Mesothelial cell of epicardium (in vitro differentiated cells): ENCODE data around the gene FIP1L1. TPM values are rescaled to one million over a fixed set of nuclear protein-coding genes. Genes with fewer than 3 reads are reported as not detected.

Source experiments
- DNase-seq, 2 experiments: peaks; one replicate each; pipeline ENCODE4 v3.0.0; 2021; ENCODE audit warnings: low spot score in 2 of 2; ENCODE audit not compliant: unreplicated experiment in 2 of 2
- H3K27ac Mint-ChIP-seq: 2 replicates; pipeline ENCODE4 v1.8.0; 2021; ENCODE audit warnings: mixed read lengths
- H3K27me3 Mint-ChIP-seq: 2 replicates; pipeline ENCODE4 v1.8.0; 2021; ENCODE audit warnings: low read depth, mixed read lengths
- H3K36me3 Mint-ChIP-seq: 2 replicates; pipeline ENCODE4 v1.8.0; 2021; ENCODE audit warnings: mixed read lengths
- H3K4me1 Mint-ChIP-seq: 2 replicates; pipeline ENCODE4 v1.8.0; 2021; ENCODE audit warnings: mixed read lengths
- H3K4me3 Mint-ChIP-seq: 2 replicates; pipeline ENCODE4 v1.8.0; 2021; ENCODE audit warnings: mild to moderate bottlenecking, moderate library complexity, mixed read lengths
- H3K9me3 Mint-ChIP-seq: 2 replicates; pipeline ENCODE4 v1.8.0; 2021; ENCODE audit warnings: mixed read lengths
- total RNA-seq: library from RNA; stranded (reverse); gene quantifications from 3 replicates; pipeline ENCODE4 v1.2.1, GENCODE V29; 2021
- TF ChIP-seq, protein P1 (sequence below): fragments of 200-600 bp; sonication (generic); IDR thresholded peaks from one replicate; pipeline ENCODE4 v1.5.0; 2021; ENCODE audit warnings: antibody characterized with exemption; ENCODE audit not compliant: unreplicated experiment

FIP1L1 gene
- total RNA-seq, 1 donor from 2014 or later: 82.6 TPM

DNA sequence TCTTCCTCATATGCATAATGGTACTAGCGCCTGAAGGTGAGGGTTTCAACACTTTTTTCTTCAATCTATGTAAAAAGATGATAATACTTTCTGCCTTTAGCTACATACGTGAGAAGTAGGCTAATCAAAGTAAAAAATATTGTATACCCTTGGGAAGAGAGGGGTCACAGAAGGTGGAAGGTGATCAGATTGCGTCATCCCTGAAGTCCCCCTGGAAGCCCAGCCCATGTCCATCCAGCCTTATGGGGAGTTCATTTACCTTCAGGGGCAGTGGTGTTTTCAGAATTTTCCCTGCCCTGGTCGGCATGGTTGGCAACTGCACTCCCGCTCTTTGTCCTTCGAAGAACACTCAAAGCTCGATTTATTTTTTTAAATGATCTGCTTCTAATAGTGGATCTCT, 129.6 kb downstream of the FIP1L1 start:
- Mint-ChIP-seq H3K4me3 (no peak overlapping the region), H3K9me3 (peaks cover 3% of the 10 kb centered on the region), H3K27ac (no peak overlapping the region), H3K4me1 (peaks cover 10% of the 10 kb centered on the region), H3K36me3 (peaks cover 17% of the 10 kb centered on the region), H3K27me3 (no peaks in the 10 kb centered on the region)
- no peak for DNase-seq
- TF ChIP-seq, protein P1, sequence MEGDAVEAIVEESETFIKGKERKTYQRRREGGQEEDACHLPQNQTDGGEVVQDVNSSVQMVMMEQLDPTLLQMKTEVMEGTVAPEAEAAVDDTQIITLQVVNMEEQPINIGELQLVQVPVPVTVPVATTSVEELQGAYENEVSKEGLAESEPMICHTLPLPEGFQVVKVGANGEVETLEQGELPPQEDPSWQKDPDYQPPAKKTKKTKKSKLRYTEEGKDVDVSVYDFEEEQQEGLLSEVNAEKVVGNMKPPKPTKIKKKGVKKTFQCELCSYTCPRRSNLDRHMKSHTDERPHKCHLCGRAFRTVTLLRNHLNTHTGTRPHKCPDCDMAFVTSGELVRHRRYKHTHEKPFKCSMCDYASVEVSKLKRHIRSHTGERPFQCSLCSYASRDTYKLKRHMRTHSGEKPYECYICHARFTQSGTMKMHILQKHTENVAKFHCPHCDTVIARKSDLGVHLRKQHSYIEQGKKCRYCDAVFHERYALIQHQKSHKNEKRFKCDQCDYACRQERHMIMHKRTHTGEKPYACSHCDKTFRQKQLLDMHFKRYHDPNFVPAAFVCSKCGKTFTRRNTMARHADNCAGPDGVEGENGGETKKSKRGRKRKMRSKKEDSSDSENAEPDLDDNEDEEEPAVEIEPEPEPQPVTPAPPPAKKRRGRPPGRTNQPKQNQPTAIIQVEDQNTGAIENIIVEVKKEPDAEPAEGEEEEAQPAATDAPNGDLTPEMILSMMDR: no peak

GRCh38 chr4:53507671-53508286, 130.3 kb downstream of the FIP1L1 start:
- Mint-ChIP-seq H3K9me3 (peaks cover 3% of the 10 kb centered on the region), H3K4me3 (no peak overlapping the region), H3K4me1 (peaks cover 10% of the 10 kb centered on the region), H3K27me3 (no peaks in the 10 kb centered on the region), H3K36me3 (peaks cover 16% of the 10 kb centered on the region), H3K27ac (no peak overlapping the region)
- no peak for DNase-seq
- TF ChIP-seq, protein P1: no peak

DNA sequence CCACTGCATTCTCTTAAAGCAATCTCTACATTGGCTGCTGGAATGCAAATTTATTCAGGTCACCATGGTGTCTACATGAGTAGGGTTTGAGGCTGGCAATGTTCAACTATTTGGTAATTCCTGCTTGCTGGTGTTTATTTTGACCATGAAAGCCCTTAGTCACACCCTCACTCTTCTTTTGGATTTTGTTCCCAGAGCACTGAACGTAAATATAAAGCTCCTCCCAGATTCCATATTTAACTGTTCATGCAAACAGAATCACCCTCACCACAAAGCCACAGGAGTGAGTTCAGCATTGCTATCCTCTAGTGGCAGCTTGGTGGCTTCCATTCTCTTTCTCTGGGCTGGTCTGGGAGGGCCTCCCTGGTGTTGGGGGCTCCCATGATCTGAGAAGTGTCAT, 131.0 kb downstream of the FIP1L1 start:
- H3K4me3 Mint-ChIP-seq: no peak overlapping the region
- H3K27ac Mint-ChIP-seq: no peak overlapping the region
- peaks cover 13% of the 10 kb centered on the region for H3K36me3 Mint-ChIP-seq
- TF ChIP-seq, protein P1: no peak
- H3K9me3 Mint-ChIP-seq: no peaks in the 10 kb centered on the region
- peaks cover 10% of the 10 kb centered on the region for H3K4me1 Mint-ChIP-seq
- no peaks in the 10 kb centered on the region for H3K27me3 Mint-ChIP-seq
- DNase-seq: no peak

DNA sequence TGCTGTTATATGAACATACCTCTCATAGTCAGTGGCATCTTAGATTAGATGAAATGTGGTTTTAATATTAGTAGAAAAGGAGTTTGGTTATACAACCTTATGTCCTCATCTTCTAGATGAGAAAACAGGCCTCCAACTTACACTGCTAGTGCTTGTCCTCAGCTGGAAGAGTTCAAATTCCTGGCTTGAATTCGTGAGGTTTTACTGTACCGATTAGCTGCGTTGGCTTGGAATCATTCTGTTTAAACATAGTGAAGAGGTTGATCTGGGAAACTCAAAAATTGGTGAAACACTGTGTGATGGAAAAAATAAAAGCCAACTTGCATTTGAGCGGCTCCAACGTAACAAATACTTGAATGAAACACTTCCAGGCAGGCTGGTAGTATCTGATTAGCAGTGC, 132.9 kb downstream of the FIP1L1 start:
- Mint-ChIP-seq H3K4me1 (peaks cover 5% of the 10 kb centered on the region), H3K27me3 (no peaks in the 10 kb centered on the region), H3K36me3 (peaks cover 7% of the 10 kb centered on the region), H3K4me3 (no peak overlapping the region), H3K9me3 (no peaks in the 10 kb centered on the region), H3K27ac (peak overlapping the region; percentile 2)
- no peak for DNase-seq
- TF ChIP-seq, protein P1: no peak

Other genes starting within 250 kb of the FIP1L1 start
- 14.5 to 15.8 TPM (median 15.6 TPM) in 3 replicates for gene SCFD2, start 11.6 kb upstream of the FIP1L1 start, total RNA-seq
- 12.7 to 14.0 TPM (median 13.0 TPM) in 3 replicates for gene LNX1, start 213.8 kb downstream of the FIP1L1 start, total RNA-seq